GM13977 (cell line): ENCODE measurements around the gene FAM20C.

Experiments
- DNase-seq: peaks from one replicate; pipeline ENCODE4 v3.0.0; 2012; ENCODE audit warnings: low spot score
- CTCF ChIP-seq: IDR thresholded peaks from 2 replicates; pipeline ENCODE4 v1.5.1; 2012; ENCODE audit warnings: mild to moderate bottlenecking, control low read depth; ENCODE audit not compliant: insufficient read depth; ENCODE audit errors: extremely low read depth, missing control alignments
- in situ Hi-C: fragments of 300-500 bp; cut with MboI; formaldehyde crosslinking; loops from one replicate; pipeline ENCODE4 v1.12.0; 2022; ENCODE audit warnings: low sequenced_read_pairs, low pct_unique_long_range_greater_than_20kb, mixed read lengths, inconsistent platforms; ENCODE audit not compliant: unreplicated experiment

Gene FAM20C

GRCh38 chr7:285731-286130, 93.4 kb downstream of the FAM20C start:
- in situ Hi-C loops, result no loop called here
- TF ChIP-seq CTCF, result no peak
- no peak for DNase-seq

- DNase-seq, result no peak
- in situ Hi-C loops, result no loop called here
- no peak for TF ChIP-seq CTCF
Measured at GRCh38 chr7:286266-286665, 93.9 kb downstream of the FAM20C start.

- in situ Hi-C loops, result no loop called here
- DNase-seq, result no peak
- no peak for TF ChIP-seq CTCF
Measured at GRCh38 chr7:288671-289101, 96.3 kb downstream of the FAM20C start.

DNA sequence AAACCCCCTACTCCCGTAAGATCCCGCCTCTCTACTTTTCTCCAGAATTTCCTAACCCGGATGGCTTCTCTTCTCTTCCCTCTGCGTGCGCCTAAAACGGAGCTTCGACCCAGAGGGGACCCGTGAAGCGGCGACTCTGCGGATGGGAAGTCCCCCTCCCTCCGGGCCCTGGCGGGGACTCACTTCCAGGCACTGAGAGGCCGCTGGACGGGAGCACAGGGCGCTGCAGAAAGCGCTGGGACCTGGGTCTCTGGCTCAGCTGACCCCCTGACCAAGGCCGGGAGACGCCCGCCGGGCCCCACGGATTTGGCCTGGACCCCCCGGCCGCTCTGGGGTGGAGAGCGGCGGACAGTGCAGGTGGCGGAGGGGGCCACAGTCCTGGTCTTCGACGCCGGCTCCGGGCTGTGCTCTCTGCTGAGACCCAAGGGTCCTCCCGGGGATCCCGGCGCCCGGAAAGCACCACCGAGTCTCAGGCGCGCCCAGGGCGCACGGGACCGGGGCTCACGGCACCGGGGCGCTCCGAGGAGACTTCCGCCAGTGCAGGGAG, 96.9 kb downstream of the FAM20C start:
- in situ Hi-C loops, result no loop called here
- no peak for DNase-seq
- no peak for TF ChIP-seq CTCF

DNA sequence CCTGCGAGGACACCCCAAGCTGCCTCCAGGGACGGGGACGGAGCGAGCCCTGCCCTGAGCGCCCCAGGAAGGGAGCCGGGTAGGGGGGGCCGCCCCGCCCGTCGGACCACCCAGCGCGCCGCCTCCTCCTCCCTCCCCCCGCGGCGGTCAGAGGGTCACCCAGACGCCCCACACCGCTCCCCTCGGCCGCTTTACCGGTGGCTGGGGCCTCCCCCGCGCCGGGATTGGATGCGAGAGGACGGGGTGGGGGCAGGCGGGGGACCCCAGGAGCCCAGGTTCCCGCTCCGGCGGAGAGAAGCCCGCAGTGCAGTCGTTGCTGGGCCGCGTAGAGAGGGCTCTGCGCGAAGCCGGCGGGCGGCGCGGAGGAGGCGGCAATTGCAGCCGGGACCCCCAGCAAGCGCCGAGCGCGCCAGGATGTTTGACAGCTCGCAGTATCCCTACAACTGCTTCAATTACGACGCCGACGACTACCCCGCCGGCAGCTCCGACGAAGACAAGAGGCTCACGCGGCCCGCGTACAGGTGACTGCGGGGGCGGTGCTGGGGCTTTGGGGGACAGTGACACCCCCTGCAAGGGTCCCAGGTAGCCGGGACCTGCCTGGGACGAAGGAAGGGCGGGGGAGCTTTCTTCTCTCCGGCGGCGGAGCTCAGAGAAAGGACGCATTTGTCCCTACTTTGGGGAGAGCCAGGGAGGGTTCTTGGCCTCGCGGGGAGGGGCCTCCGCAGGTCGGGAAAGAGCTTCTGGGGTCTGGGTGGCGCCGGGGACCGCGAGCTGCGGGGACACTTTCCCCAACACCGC, 97.6 kb downstream of the FAM20C start, which contains the start of gene FOXL3:
Gene FOXL3 (plus strand): TSS at position 415 of the 798 bp plus-strand sequence. CDS start 0 bp downstream, at position 415.
- no peak for DNase-seq
- in situ Hi-C loops, result no loop called here
- no peak for TF ChIP-seq CTCF

GRCh38 chr7:290554-291372, 98.4 kb downstream of the FAM20C start:
- TF ChIP-seq CTCF, result no peak
- in situ Hi-C loops, result no loop called here

More at GRCh38 chr7:290554-291372, 98.4 kb downstream of the FAM20C start:
- DNase-seq, result no peak
